ENCODE data around the gene YY1.
A peak's percentile ranks its signal among the peaks of the same experiment; 100 is the strongest.

The YY1 gene

GRCh38 chr14:100243020-100243419, 4.1 kb downstream of the YY1 start:
- Histone ChIP-seq H3K36me3 (ENCODE audit: control insufficient read depth in 2 of 2, insufficient read depth in 1 of 2, low read length in 2 of 2) (peaks cover 4 to 22% of the 10 kb centered on the region in 2 experiments; a peak in 2 of 3 replicates), H3K9me3 (ENCODE audit: control insufficient read depth, insufficient read depth, low read depth, low read length) (no peaks in the 10 kb centered on the region), H3K27ac (ENCODE audit: extremely low read depth, low read depth, low read length) (no peak overlapping the region), H3K4me1 (ENCODE audit: control insufficient read depth, insufficient read depth, low read length) (peaks cover 22% of the 10 kb centered on the region), H3K4me3 (ENCODE audit: low read depth, low read length) (no peak overlapping the region)
- ChIA-PET POLR2A (no interaction called here), CTCF (interaction anchor here (1.4 kb wide), 1 partner anchor 123 kb away, joined by 3 read pairs; no protein-coding TSS in a partner anchor)
- no peak for TF ChIP-seq YY2 (tag by site-specific recombination; IDR thresholded peaks at IDR 0.05)
- peak; percentile 51; the same call in 1 of the 2 replicates for TF ChIP-seq ZNF600 (tag by site-specific recombination; IDR thresholded peaks at IDR 0.05)

- H3K27ac ChIP-seq (ENCODE audit: extremely low read depth, low read depth, low read length) = no peak overlapping the region
- ChIA-PET POLR2A (interaction anchor here (0.6 to 1.4 kb wide), 2 partner anchors 18 to 32 kb away, joined by 3 to 6 read pairs; no protein-coding TSS in a partner anchor), CTCF (interaction anchor here (0.6 to 2.7 kb wide), 16 partner anchors 9 to 136 kb away, joined by 3 to 11 read pairs (median 4); no protein-coding TSS in a partner anchor)
- no peak overlapping the region for H3K4me3 ChIP-seq (ENCODE audit: low read depth, low read length)
- H3K9me3 ChIP-seq (ENCODE audit: control insufficient read depth, insufficient read depth, low read depth, low read length) = no peaks in the 10 kb centered on the region
- H3K4me1 ChIP-seq (ENCODE audit: control insufficient read depth, insufficient read depth, low read length) = peaks cover 26% of the 10 kb centered on the region
- peaks cover 4 to 12% of the 10 kb centered on the region in 2 experiments; a peak in 2 of 3 replicates for H3K36me3 ChIP-seq (ENCODE audit: control insufficient read depth in 2 of 2, insufficient read depth in 1 of 2, low read length in 2 of 2)
- TF ChIP-seq PRDM1 (tag by site-specific recombination; IDR thresholded peaks at IDR 0.05) = peak; percentile 33; the same call in 1 of the 2 replicates
- peak; percentile 88 for TF ChIP-seq OSR2 (tag by site-specific recombination; IDR thresholded peaks at IDR 0.05)
- TF ChIP-seq SP7 (tag by site-specific recombination; IDR thresholded peaks at IDR 0.05) = peak; percentile 19; the same call in 1 of the 2 replicates
- no peak for TF ChIP-seq ZNF239 (tag by site-specific recombination; IDR thresholded peaks at IDR 0.05)
- peak; percentile 66 for TF ChIP-seq ZNF600 (tag by site-specific recombination; IDR thresholded peaks at IDR 0.05)
- peak; percentile 37; the same call in 1 of the 2 replicates for TF ChIP-seq ZNF654 (tag by site-specific recombination; IDR thresholded peaks at IDR 0.05; ENCODE audit: low read depth)
- no peak for TF ChIP-seq ZNF280D (tag by site-specific recombination; IDR thresholded peaks at IDR 0.05)
- TF ChIP-seq PRDM10 (tag by site-specific recombination; IDR thresholded peaks at IDR 0.05) = peak; percentile 73
- 0 out of 2 replicates have a peak, but pooled peaks have one; percentile 33 for TF ChIP-seq ZNF561 (tag by site-specific recombination; IDR thresholded peaks at IDR 0.05; ENCODE audit: borderline replicate concordance)
- peak; percentile 50 for TF ChIP-seq ZBTB17 (tag by site-specific recombination; IDR thresholded peaks at IDR 0.05)
- TF ChIP-seq ZNF785 (tag by site-specific recombination; IDR thresholded peaks at IDR 0.05) = no peak
- TF ChIP-seq ZNF518A (tag by site-specific recombination; conservative IDR thresholded peaks at IDR 0.05; ENCODE audit: low read depth) = 0 out of 2 replicates have a peak, but pooled peaks have one; percentile 29
- TF ChIP-seq CTCF (tag by site-specific recombination; IDR thresholded peaks at IDR 0.05) = peak; percentile 57
- TF ChIP-seq ZEB2 (tag by site-specific recombination; IDR thresholded peaks at IDR 0.05) = 0 out of 2 replicates have a peak, but pooled peaks have one; percentile 6
- TF ChIP-seq PATZ1 (tag by site-specific recombination; IDR thresholded peaks at IDR 0.05) = peak; percentile 27; the same call in 1 of the 2 replicates
- TF ChIP-seq IKZF3 (tag by site-specific recombination; IDR thresholded peaks at IDR 0.05) = peak; percentile 93
These were observed 8.0 kb downstream of the YY1 start for GRCh38 chr14:100246809-100247428.

All from HEK293 (cell line).